HepG2 (cell line): ENCODE results near the gene SEZ6. TPM values are rescaled to one million over a fixed set of nuclear protein-coding genes. Genes with fewer than 3 reads are reported as not detected.
"Not testable (repeated sequence)": the region's sequence is repeated elsewhere in the genome, so short reads cannot be mapped to it uniquely, and the experiment has no call there.

Experiments
- ATAC-seq: fragments of 200-7000 bp; cut with Tn5 transposase; 3 replicates; pipeline ENCODE4 v1.9.1; 2020; ENCODE audit warnings: mild to moderate bottlenecking, moderate library complexity
- BruUV-seq: library from RNA; stranded (reverse); fragments of 400-500 nt; replicated peaks from 2 replicates; lab custom pipeline; 2021; lab: Mats Ljungman, UMichigan
- CTCF ChIA-PET: fragments of 300-600 bp; formaldehyde crosslinking; extraction: SDS; loops from one replicate; lab custom pipeline; 2021; ENCODE audit warnings: low total read pairs, inconsistent platforms, low intra/inter-chr PET ratio; lab: Yijun Ruan, JAX
- POLR2A ChIA-PET: fragments of 350-600 bp; sonication (Branson Sonifier 250); formaldehyde crosslinking; loops from one replicate; lab custom pipeline; 2020; ENCODE audit warnings: antibody characterized with exemption, inconsistent platforms; lab: Yijun Ruan, JAX
- DNase-seq: peaks from one replicate; pipeline ENCODE4 v3.0.0-alpha.2; 2015; ENCODE audit warnings: low spot score
- FAIRE-seq: peaks from 3 replicates; lab custom pipeline; 2011; peaks lifted over from hg19 to GRCh38; lab: Jason Lieb, UNC
- H2AFZ ChIP-seq: one replicate; pipeline ENCODE4 v1.6.1; 2011; ENCODE audit warnings: low read length, inconsistent platforms
- H3K27ac ChIP-seq: fragments of 300-600 bp; 3 replicates; pipeline ENCODE4 v1.8.0; 2011; ENCODE audit warnings: mixed run types, mild to moderate bottlenecking, mixed read lengths, low read length, inconsistent platforms; ENCODE audit not compliant: insufficient read depth; ENCODE audit errors: extremely low read length
- H3K27me3 ChIP-seq, 2 experiments: fragments of 200-600 bp in 1 of 2; 2 replicates in 1 of 2; 3 replicates in 1 of 2; pipeline versions ENCODE4 v1.6.0 to v1.8.0; 2011; ENCODE audit warnings: low read length in 2 of 2, mild to moderate bottlenecking in 2 of 2, moderate library complexity in 2 of 2, inconsistent platforms in 1 of 2; ENCODE audit not compliant: insufficient read depth in 2 of 2, control insufficient read depth in 1 of 2
- H3K36me3 ChIP-seq, 2 experiments: fragments of 200-600 bp in 1 of 2; replicated peaks in 1 of 2; 2 replicates in 1 of 2; 3 replicates in 1 of 2; pipeline versions ENCODE4 v1.5.1 to v1.8.0; 2011; ENCODE audit warnings: low read length in 2 of 2, inconsistent platforms in 1 of 2; ENCODE audit not compliant: insufficient read depth in 2 of 2, control insufficient read depth in 1 of 2
- H3K4me1 ChIP-seq: 2 replicates; pipeline ENCODE4 v1.5.1; 2012; ENCODE audit warnings: low read length, inconsistent platforms; ENCODE audit not compliant: insufficient read depth
- H3K4me2 ChIP-seq: 2 replicates; pipeline ENCODE4 v1.6.0; 2011; ENCODE audit warnings: low read depth, low read length, inconsistent platforms
- H3K4me3 ChIP-seq, 3 experiments: fragments of 200-600 bp in 1 of 3; sonication (generic), shearing (Covaris generic) in 1 of 3; replicated peaks in 1 of 3; 2 replicates each; pipeline ENCODE4 v1.5.1; 2011 to 2016; ENCODE audit warnings: low read length in 3 of 3, inconsistent platforms in 2 of 3, low read depth in 2 of 3, mild to moderate bottlenecking in 2 of 3, control low read depth in 1 of 3, mixed read lengths in 1 of 3; ENCODE audit not compliant: insufficient read depth in 1 of 3
- H3K79me2 ChIP-seq: one replicate; pipeline ENCODE4 v1.6.1; 2011; ENCODE audit warnings: low read length, inconsistent platforms; ENCODE audit not compliant: insufficient read depth
- H3K9ac ChIP-seq: 2 replicates; pipeline ENCODE4 v1.6.0; 2011; ENCODE audit warnings: mild to moderate bottlenecking, low read depth, low read length, inconsistent platforms; ENCODE audit not compliant: insufficient read depth
- H3K9me3 ChIP-seq: 2 replicates; pipeline ENCODE4 v1.5.1; 2012; ENCODE audit warnings: mild to moderate bottlenecking, low read length
- H4K20me1 ChIP-seq: 2 replicates; pipeline ENCODE4 v1.6.0; 2011; ENCODE audit warnings: inconsistent platforms, mild to moderate bottlenecking, low read length, moderate library complexity; ENCODE audit not compliant: insufficient read depth
- HHEX ChIP-seq: IDR thresholded peaks from 2 replicates; pipeline ENCODE4 v1.6.1; 2016; ENCODE audit warnings: control low read depth
- HNRNPK ChIP-seq: fragments of 200-400 bp; formaldehyde crosslinking; IDR thresholded peaks from 2 replicates; pipeline ENCODE4 v1.6.1; 2018; ENCODE audit warnings: low read length, low read depth, moderate library complexity, mild to moderate bottlenecking; ENCODE audit not compliant: poor library complexity, severe bottlenecking
- ZNF746 ChIP-seq: sonication (generic); formaldehyde crosslinking; IDR thresholded peaks from 2 replicates; pipeline ENCODE4 v1.8.0; 2022; ENCODE audit warnings: mild to moderate bottlenecking, missing genetic modification reagents
- WGBS: methylation state at CpG from one replicate; pipeline ENCODE4 v1.1.6; 2017; ENCODE audit warnings: low lambda C conversion rate; 5-methylcytosine and 5-hydroxymethylcytosine counted together
- in situ Hi-C: cut with HindIII; loops from 2 replicates; pipeline ENCODE4 v1.10.0; 2017; ENCODE audit warnings: low pct_unique_long_range_greater_than_20kb; ENCODE audit not compliant: extremely low pct_ligation_motif_present
- intact Hi-C: fragments of 100-400 bp; cut with micrococcal nuclease; formaldehyde crosslinking; loops from one replicate; pipeline ENCODE4 v1.10.0; 2022; ENCODE audit not compliant: unreplicated experiment
- polyA plus RNA-seq, 8 experiments: library from polyadenylated mRNA; depleted of rRNA in 3 of 8; stranded (reverse) in 7 of 8; unstranded in 1 of 8; fragments of >200 nt; fragmentation: Illumina TruSeq in 4 of 8; extraction: Trizol in 4 of 8; gene quantifications; 2 replicates each; pipeline versions ENCODE4 v1.2.1 to v1.2.3, GENCODE V29; 2011 to 2016; ENCODE audit warnings: low read depth in 4 of 8, missing spikeins in 1 of 8, mixed read lengths in 1 of 8; ENCODE audit not compliant: insufficient read depth in 1 of 8
- total RNA-seq, 5 experiments: library from RNA; depleted of rRNA; stranded (reverse); fragments of >200 nt; fragmentation: Illumina TruSeq; extraction: Trizol; gene quantifications; 2 replicates each; pipeline ENCODE4 v1.2.3, GENCODE V29; 2016; ENCODE audit warnings: low read depth in 1 of 5
- TF ChIP-seq, protein P1 (sequence below): sonication (generic); formaldehyde crosslinking; IDR thresholded peaks from 2 replicates; pipeline ENCODE4 v1.4.0; 2020; ENCODE audit warnings: missing genetic modification reagents, borderline replicate concordance

The SEZ6 gene
- total and polyA plus RNA-seq, 2 of the 13 experiments (the other 11 are each of a cell fraction or from before 2014, with no cell fraction given) = not detected

DNA sequence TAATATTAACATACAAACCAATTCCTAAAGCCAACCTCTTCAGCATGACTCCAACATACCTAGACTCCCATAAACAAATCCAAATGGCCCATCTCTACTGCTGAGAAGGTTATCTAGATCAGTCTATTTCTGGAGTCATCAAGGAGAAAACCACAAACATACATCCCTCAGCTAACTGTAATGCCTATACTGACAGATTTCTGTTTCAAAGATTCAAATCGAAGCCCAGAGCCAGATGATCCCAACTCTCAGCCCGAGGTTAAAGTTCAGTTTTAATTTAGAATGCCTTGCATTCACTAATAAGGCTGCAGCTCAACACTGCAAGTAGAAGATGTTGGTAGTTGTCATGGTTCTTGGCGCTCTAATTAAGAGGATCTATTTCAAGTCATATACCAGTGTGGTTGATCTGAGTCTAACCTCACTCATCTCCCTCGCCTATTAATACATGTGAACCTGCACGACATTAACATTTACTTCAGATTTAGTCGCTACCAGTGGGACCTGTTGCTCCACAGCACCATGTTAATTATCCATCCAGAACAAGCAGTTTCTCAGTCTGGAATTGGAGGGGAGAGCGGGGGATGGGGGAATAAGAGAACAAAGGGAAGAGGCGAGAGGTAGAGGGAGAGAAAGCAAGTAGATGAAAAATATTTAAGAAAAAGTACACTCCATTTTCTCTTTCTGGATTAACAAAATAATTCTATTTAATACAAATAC, 69.9 kb downstream of the SEZ6 start:
- in situ Hi-C loops (no loop called here), intact Hi-C loops (no loop called here)
- FAIRE-seq = no peak
- peaks cover 54% of the 10 kb centered on the region for H3K4me1 ChIP-seq
- no peak overlapping the region for H3K4me3 ChIP-seq
- H3K79me2 ChIP-seq = peaks cover 93% of the 10 kb centered on the region
- POLR2A ChIA-PET = interaction anchor here (4.6 kb wide), 1 partner anchor 15 kb away, joined by 57 read pairs; the partner anchor contains the start of gene PHF12
- no TSS peak for BruUV-seq
- TF ChIP-seq HHEX (CRISPR knock-in tag) (no peak), ZNF746 (no peak), HNRNPK (peak; percentile 40)
- TF ChIP-seq, protein P1, sequence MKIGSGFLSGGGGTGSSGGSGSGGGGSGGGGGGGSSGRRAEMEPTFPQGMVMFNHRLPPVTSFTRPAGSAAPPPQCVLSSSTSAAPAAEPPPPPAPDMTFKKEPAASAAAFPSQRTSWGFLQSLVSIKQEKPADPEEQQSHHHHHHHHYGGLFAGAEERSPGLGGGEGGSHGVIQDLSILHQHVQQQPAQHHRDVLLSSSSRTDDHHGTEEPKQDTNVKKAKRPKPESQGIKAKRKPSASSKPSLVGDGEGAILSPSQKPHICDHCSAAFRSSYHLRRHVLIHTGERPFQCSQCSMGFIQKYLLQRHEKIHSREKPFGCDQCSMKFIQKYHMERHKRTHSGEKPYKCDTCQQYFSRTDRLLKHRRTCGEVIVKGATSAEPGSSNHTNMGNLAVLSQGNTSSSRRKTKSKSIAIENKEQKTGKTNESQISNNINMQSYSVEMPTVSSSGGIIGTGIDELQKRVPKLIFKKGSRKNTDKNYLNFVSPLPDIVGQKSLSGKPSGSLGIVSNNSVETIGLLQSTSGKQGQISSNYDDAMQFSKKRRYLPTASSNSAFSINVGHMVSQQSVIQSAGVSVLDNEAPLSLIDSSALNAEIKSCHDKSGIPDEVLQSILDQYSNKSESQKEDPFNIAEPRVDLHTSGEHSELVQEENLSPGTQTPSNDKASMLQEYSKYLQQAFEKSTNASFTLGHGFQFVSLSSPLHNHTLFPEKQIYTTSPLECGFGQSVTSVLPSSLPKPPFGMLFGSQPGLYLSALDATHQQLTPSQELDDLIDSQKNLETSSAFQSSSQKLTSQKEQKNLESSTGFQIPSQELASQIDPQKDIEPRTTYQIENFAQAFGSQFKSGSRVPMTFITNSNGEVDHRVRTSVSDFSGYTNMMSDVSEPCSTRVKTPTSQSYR (CRISPR knock-in tag) = peak; percentile 42; the same call in 1 of the 2 replicates
- no peak overlapping the region for H3K9ac ChIP-seq
- peaks cover under 1 to 1% of the 10 kb centered on the region in 2 experiments; a peak in 3 of 5 replicates for H3K36me3 ChIP-seq
- CTCF ChIA-PET = no interaction called here
- no peak overlapping the region for H2AFZ ChIP-seq
- H4K20me1 ChIP-seq = peaks cover 29% of the 10 kb centered on the region
- H3K4me2 ChIP-seq = peak overlapping the region; percentile 64; the same call in 1 of the 2 replicates
- 71% methylated on average over 8 of the region's 8 CpGs for WGBS
- no peak for DNase-seq
- ATAC-seq = no peak
- H3K27me3 ChIP-seq = no peaks in the 10 kb centered on the region
- H3K27ac ChIP-seq = no peak overlapping the region
- no peaks in the 10 kb centered on the region for H3K9me3 ChIP-seq

- FAIRE-seq = not testable (repeated sequence)
These were observed 71.3 kb downstream of the SEZ6 start for GRCh38 chr17:28934508-28934907.

More at GRCh38 chr17:28934508-28934907, 71.3 kb downstream of the SEZ6 start:
- ChIA-PET CTCF (interaction anchor here (0.6 kb wide), 1 partner anchor 141 kb away, joined by 3 read pairs; no protein-coding TSS in a partner anchor), POLR2A (interaction anchor here (0.6 kb wide), 2 partner anchors 10 to 208 kb away, joined by 3 to 6 read pairs; no protein-coding TSS in a partner anchor)
- DNase-seq, ATAC-seq, H3K27ac ChIP-seq, H3K27me3 ChIP-seq, H3K4me3 ChIP-seq, H3K9me3 ChIP-seq, intact Hi-C loops, H3K36me3 ChIP-seq, in situ Hi-C loops, H3K9ac ChIP-seq, BruUV-seq, H2AFZ ChIP-seq, H3K4me2 ChIP-seq: not testable (repeated sequence)
- Histone ChIP-seq H3K79me2 (peaks cover 92% of the 10 kb centered on the region), H3K4me1 (peaks cover 44% of the 10 kb centered on the region), H4K20me1 (peaks cover 29% of the 10 kb centered on the region)
- 98% methylated on average over 8 of the region's 8 CpGs for WGBS
